Stimulated activated naive CD8-positive, alpha-beta T cell treated with anti-CD3 and anti-CD28 coated beads, Interleukin-15, amount 100 ng/mL, for 72 hours (primary cell): Measurements from ENCODE around the gene FGFBP1.
"Not testable (repeated sequence)": the region's sequence is repeated elsewhere in the genome, so short reads cannot be mapped to it uniquely, and the experiment has no call there.

Experiments
- ATAC-seq: fragments of 150-1000 bp; cut with Tn5 transposase; 2 replicates; pipeline ENCODE4 v1.10.0; 2021; ENCODE audit warnings: mild to moderate bottlenecking, moderate library complexity
- DNase-seq, 2 donors: peaks; one replicate each; pipeline ENCODE4 v3.0.0; 2021 to 2022
- H3K27ac Mint-ChIP-seq, 2 donors: one replicate each; pipeline ENCODE4 v1.8.0; 2022; ENCODE audit warnings: mild to moderate bottlenecking in 2 of 2, mixed read lengths in 2 of 2, moderate library complexity in 2 of 2
- H3K27me3 Mint-ChIP-seq: one replicate; pipeline ENCODE4 v1.8.0; 2022; ENCODE audit warnings: mixed read lengths
- H3K4me1 Mint-ChIP-seq: one replicate; pipeline ENCODE4 v1.8.0; 2022; ENCODE audit warnings: mild to moderate bottlenecking, mixed read lengths
- H3K4me3 Mint-ChIP-seq, 2 donors: one replicate each; pipeline ENCODE4 v1.8.0; 2022; ENCODE audit warnings: mild to moderate bottlenecking in 2 of 2, mixed read lengths in 2 of 2, moderate library complexity in 1 of 2
- H3K9me3 Mint-ChIP-seq, 2 donors: one replicate each; pipeline ENCODE4 v1.8.0; 2022; ENCODE audit warnings: mixed read lengths in 2 of 2

Gene FGFBP1

GRCh38 chr4:15928883-15929282, 9.7 kb downstream of the FGFBP1 start:
- no peak overlapping the region for H3K4me3 Mint-ChIP-seq
- DNase-seq (no peak), ATAC-seq (peak; percentile 30)
- H3K4me1 Mint-ChIP-seq, result peaks cover 29% of the 10 kb centered on the region
- no peak overlapping the region for H3K27ac Mint-ChIP-seq
- peaks cover 28% of the 10 kb centered on the region for H3K27me3 Mint-ChIP-seq
- no peaks in the 10 kb centered on the region for H3K9me3 Mint-ChIP-seq

- no peak for DNase-seq
- ATAC-seq, result no peak
- Mint-ChIP-seq H3K27me3 (peaks cover 27% of the 10 kb centered on the region), H3K4me1 (peaks cover 28% of the 10 kb centered on the region), H3K27ac (no peak overlapping the region), H3K9me3 (no peaks in the 10 kb centered on the region), H3K4me3 (no peak overlapping the region)
Observed at GRCh38 chr4:15926486-15926885, 12.1 kb downstream of the FGFBP1 start.

DNA sequence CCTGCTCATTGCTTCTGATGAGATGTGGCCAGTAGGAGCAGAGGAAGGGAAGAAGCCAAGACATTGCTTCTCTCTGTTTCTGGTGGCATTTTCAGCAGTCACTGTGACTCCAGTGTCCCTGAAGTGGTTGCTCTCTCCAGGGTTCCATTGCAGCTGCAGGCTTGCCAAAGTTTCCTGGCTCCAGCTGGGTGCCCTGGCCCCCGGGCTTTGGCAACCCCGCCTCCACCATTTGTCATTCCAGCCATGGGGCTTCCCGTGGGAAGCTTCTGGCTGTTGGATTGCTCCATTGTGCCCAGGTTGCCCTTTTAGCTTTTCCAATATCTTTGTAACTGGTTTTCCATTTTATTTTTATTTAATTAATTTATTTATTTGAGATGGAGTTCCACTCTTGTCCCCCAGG, 12.7 kb downstream of the FGFBP1 start:
- H3K27me3 Mint-ChIP-seq, result peaks cover 23% of the 10 kb centered on the region
- peaks cover 22% of the 10 kb centered on the region for H3K4me1 Mint-ChIP-seq
- H3K9me3 Mint-ChIP-seq, result no peaks in the 10 kb centered on the region
- no peak overlapping the region for H3K27ac Mint-ChIP-seq
- DNase-seq (no peak), ATAC-seq (no peak)
- no peak overlapping the region for H3K4me3 Mint-ChIP-seq

DNA sequence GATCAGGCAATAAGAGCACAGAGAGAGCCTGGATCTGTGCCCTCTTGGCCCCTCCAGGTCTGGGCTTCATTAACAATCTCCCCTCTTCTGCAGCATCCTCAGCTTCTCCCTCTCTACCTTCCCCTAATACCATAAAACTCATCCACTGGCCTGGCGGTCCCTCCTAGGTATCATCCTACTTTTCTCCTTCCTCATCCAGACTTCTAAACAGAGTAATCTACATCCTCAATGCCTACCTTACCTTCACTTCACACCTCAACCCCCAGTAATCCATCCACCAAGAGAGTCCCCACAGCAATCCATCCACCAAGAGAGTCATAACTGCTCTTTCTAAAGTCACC, 17.0 kb downstream of the FGFBP1 start:
- H3K9me3 Mint-ChIP-seq, result no peaks in the 10 kb centered on the region
- H3K4me1 Mint-ChIP-seq, result no peaks in the 10 kb centered on the region
- H3K4me3 Mint-ChIP-seq, result no peak overlapping the region
- H3K27ac Mint-ChIP-seq, result no peak overlapping the region
- ATAC-seq, result no peak
- H3K27me3 Mint-ChIP-seq, result peaks cover 38% of the 10 kb centered on the region
- no peak for DNase-seq

DNA sequence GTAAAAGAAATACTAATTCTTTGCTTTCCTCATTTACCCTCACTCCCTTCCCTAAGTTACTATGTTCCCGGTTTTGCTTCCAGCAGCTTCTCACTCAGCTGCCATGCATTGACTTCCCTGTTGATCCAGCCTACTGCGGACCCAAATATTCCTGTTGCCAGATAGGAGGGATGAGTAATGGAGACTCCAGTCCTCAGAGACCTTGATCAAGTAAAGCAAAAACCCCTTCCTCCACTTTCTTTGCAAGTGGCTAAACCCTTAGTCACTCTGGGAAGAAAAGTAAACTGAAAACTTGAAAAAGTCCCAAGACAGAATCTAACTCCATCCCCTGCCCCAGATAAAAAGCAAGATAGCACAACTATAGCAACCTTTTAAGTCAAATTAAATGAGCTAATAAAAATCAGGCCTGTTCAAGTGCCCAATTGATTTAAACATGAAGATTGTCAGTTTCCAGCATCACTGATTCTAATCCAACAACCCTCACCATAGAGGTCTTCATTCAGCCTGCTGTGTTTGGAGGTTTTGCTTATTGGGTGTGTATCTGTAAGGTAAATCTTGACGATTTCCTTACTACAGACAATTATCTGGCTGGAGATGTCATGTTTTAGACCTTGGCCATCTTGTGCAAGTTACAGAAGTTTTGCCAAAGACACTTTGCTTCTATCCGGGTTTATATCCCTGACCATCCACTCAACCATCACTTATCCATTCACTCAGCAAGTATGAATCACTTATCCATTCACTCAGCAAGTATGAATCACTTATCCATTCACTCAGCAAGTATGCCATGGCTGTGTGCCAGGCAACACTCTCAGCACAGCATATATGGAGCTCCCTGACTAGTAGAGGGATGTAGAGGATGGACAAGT, 17.6 kb downstream of the FGFBP1 start:
- ATAC-seq, result peak; percentile 42
- Mint-ChIP-seq H3K9me3 (peaks cover 2 to 3% of the 10 kb centered on the region in 2 donors), H3K4me3 (no peak overlapping the region), H3K4me1 (no peaks in the 10 kb centered on the region), H3K27me3 (peaks cover 38% of the 10 kb centered on the region), H3K27ac (no peak overlapping the region)
- DNase-seq, result no peak

GRCh38 chr4:15918484-15919129, 19.9 kb downstream of the FGFBP1 start:
- DNase-seq, result no peak
- H3K9me3 Mint-ChIP-seq, result peaks cover 6 to 7% of the 10 kb centered on the region in 2 donors
- no peak for ATAC-seq
- H3K4me1 Mint-ChIP-seq, result peaks cover 13% of the 10 kb centered on the region
- peak overlapping the region in 1 of 2 donors; percentile 28 for H3K27ac Mint-ChIP-seq
- H3K4me3 Mint-ChIP-seq, result no peak overlapping the region
- peaks cover 28% of the 10 kb centered on the region for H3K27me3 Mint-ChIP-seq

DNA sequence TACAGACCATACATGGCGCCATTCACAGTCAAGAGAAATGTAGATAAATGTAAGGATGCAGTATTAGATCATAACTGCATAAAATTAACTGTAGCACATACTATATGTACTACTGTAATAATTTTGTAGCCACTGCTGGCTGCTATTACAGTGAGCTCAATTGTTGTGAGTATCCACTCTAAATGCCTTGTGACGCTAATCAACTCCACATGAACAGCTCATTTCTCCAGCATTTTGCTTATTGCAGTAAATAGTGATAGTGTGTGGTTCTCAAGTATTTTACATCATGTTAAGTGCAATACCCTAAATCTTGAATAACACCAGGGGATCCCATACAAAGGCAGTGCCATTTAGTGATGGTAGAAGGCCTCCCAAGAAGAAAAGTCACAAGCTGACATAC, 21.2 kb downstream of the FGFBP1 start:
- ATAC-seq, result no peak
- H3K4me3 Mint-ChIP-seq, result no peak overlapping the region
- H3K4me1 Mint-ChIP-seq, result peaks cover 13% of the 10 kb centered on the region
- peaks cover 6 to 7% of the 10 kb centered on the region in 2 donors for H3K9me3 Mint-ChIP-seq
- H3K27ac Mint-ChIP-seq, result no peak overlapping the region
- H3K27me3 Mint-ChIP-seq, result peaks cover 28% of the 10 kb centered on the region
- no peak for DNase-seq

DNA sequence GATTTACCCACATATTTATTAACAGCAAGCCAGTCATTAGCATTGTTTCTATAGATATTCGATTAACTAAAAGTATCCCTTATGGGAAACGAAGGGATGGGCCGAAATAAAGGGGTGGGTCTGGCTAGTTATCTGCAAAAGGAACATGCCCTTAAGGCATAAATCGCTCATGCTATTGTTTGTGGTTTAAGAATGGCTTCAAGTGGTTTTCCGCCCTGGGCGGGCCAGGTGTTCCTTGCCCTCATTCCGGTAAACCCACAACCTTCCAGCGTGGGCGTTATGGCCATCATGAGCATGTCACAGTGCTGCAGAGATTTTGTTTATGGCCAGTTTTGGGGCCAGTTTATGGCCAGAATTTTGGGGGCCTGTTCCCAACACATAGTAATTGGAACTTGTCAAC, 22.2 kb downstream of the FGFBP1 start:
- Mint-ChIP-seq H3K4me1 (peaks cover 13% of the 10 kb centered on the region), H3K27me3 (peaks cover 21% of the 10 kb centered on the region)
- ATAC-seq, H3K9me3 Mint-ChIP-seq, DNase-seq, H3K27ac Mint-ChIP-seq, H3K4me3 Mint-ChIP-seq: not testable (repeated sequence)

DNA sequence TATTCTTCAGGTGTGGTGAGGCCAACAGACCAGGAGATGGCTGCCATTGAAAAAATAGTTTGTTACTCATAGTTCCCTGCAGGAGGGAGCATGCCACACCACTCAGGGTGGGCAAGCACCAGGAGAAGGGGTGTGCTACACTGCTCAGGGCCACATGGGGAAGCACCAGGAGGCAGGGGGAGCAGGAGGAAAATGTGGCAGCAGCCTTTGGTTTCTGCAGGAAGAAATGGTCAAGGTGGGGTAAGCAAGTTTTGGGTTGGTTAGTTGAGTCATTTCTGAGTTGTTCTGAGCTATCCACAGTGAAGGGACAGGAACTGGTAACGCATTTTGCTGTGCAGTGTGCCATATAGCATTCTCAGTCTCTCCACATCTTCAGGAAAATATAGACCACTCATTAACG, 23.8 kb downstream of the FGFBP1 start:
- DNase-seq (peak in 1 of 2 donors; percentile 17), ATAC-seq (peak; percentile 85)
- peaks cover 13% of the 10 kb centered on the region for H3K4me1 Mint-ChIP-seq
- peaks cover 17% of the 10 kb centered on the region for H3K27me3 Mint-ChIP-seq
- peaks cover 6 to 7% of the 10 kb centered on the region in 2 donors for H3K9me3 Mint-ChIP-seq
- H3K27ac Mint-ChIP-seq, result no peak overlapping the region
- H3K4me3 Mint-ChIP-seq, result no peak overlapping the region

GRCh38 chr4:15914291-15914690, 24.2 kb downstream of the FGFBP1 start:
- peak; percentile 33 for ATAC-seq
- DNase-seq, result no peak
- peaks cover 13% of the 10 kb centered on the region for H3K4me1 Mint-ChIP-seq
- no peak overlapping the region for H3K27ac Mint-ChIP-seq
- H3K27me3 Mint-ChIP-seq, result peaks cover 12% of the 10 kb centered on the region
- peaks cover 6 to 7% of the 10 kb centered on the region in 2 donors for H3K9me3 Mint-ChIP-seq
- no peak overlapping the region for H3K4me3 Mint-ChIP-seq

GRCh38 chr4:15913631-15913970, 24.9 kb downstream of the FGFBP1 start:
- Mint-ChIP-seq H3K9me3 (peaks cover 6 to 7% of the 10 kb centered on the region in 2 donors), H3K4me3 (no peak overlapping the region)

DNA sequence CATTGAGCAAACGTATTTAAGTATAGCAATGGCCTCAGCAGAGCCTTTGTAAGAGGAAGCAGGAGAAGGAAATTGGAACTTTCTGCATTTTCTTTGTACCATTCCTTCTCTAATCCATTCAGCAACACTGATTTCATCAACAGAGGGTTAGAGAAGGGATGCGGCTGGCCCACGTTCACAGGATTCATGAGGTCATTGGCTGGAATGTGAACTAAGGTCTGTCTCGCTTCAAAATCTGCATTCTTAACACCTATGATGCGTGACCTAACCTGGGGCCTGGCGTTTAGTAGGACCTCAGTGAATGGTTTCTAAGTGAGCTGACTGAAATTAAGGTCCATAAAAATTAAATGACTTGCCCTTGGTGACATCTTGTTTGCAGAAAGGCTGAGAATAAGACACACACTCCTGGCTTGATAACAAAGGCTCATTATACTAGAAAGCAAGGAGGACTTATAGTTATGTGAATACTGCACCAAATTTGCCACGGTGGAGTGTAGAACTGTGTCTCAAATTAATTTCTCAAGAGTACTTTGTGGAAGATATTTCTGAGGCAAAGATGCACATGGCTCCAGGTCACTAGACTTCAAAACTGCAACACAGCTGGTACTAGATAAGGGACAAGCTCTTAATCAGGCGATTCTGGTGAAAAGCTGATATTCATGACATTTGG, 25.4 kb downstream of the FGFBP1 start:
- Mint-ChIP-seq H3K4me3 (no peak overlapping the region), H3K27me3 (peaks cover 8% of the 10 kb centered on the region), H3K27ac (no peak overlapping the region), H3K9me3 (peaks cover 6 to 7% of the 10 kb centered on the region in 2 donors), H3K4me1 (peaks cover 13% of the 10 kb centered on the region)
- DNase-seq, result no peak
- ATAC-seq, result no peak

More at GRCh38 chr4:15913631-15913970, 24.9 kb downstream of the FGFBP1 start:
- ATAC-seq (peak; percentile 37), DNase-seq (no peak)
- H3K27ac Mint-ChIP-seq, result no peak overlapping the region
- H3K27me3 Mint-ChIP-seq, result peaks cover 8% of the 10 kb centered on the region
- peaks cover 13% of the 10 kb centered on the region for H3K4me1 Mint-ChIP-seq

DNA sequence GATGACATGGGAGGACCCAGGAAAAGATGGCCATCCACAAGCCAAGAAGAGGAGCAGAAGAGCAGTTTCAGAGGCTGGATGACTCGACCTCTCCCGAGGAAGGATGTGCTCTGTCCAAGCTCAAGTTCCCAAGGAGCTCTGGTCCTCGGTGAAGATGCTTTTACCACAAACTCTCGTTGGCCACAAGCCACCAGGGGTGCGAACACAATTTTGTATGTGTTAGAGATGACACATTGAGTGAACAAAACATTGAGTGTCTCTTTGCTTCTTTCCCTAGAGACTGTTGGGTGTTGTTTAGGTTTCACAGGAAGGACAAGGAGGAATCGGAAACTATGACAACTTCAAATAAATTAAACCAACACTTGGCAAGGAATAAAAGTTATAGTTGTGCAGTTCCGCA, 26.3 kb downstream of the FGFBP1 start:
- Mint-ChIP-seq H3K27ac (no peak overlapping the region), H3K4me3 (no peak overlapping the region), H3K9me3 (peaks cover 6 to 7% of the 10 kb centered on the region in 2 donors), H3K27me3 (peaks cover 8% of the 10 kb centered on the region), H3K4me1 (peaks cover 13% of the 10 kb centered on the region)
- no peak for ATAC-seq
- no peak for DNase-seq

DNA sequence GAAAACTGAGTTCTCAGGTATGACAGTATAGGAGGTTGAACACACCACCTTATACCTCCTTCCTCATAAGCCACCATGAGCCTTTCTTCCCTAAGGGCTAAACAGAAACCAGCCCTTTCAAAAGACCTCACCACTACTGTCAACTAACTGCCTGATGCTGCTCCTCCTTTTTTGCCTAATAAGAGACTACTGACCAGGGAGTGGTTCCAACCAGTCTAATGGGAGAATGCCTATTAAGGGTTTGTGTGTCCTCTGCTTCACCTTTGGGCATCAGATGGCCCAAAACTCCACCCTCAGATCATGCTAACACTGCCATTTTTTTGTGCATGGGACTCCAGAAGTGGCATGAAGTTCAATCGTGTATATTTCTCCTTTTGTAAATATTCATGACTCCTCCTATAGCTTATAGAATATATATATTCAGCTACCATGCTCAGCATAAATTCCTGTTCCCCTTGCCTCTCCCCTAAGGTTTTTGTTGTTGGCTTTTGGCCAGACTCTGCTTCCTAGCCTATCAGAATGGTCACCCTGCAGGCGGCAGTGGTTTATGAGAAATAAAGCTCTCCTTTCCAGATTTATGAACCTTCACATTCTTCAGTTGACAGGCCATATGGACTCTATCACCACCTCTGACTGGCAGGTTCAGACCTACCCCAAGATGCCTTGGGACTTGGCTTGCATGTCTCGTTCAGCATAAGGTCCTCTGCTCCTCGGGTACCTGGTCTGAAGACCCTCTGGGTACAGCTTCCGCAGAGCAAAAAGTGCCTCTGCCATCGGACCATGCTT, 28.2 kb downstream of the FGFBP1 start:
- ATAC-seq (no peak), DNase-seq (no peak)
- Mint-ChIP-seq H3K27ac (peak overlapping the region in 1 of 2 donors; percentile 48), H3K4me1 (peaks cover 13% of the 10 kb centered on the region), H3K9me3 (no peaks in the 10 kb centered on the region), H3K4me3 (no peak overlapping the region), H3K27me3 (peaks cover 8% of the 10 kb centered on the region)

GRCh38 chr4:15907430-15907829, 31.1 kb downstream of the FGFBP1 start:
- H3K4me1 Mint-ChIP-seq, result no peaks in the 10 kb centered on the region
- peaks cover 29% of the 10 kb centered on the region for H3K27me3 Mint-ChIP-seq
- ATAC-seq (no peak), DNase-seq (no peak)
- H3K9me3 Mint-ChIP-seq, result peaks cover 6 to 11% of the 10 kb centered on the region in 2 donors
- no peak overlapping the region for H3K27ac Mint-ChIP-seq
- no peak overlapping the region for H3K4me3 Mint-ChIP-seq
